PC-3 (cell line): ENCODE measurements around the gene STIM1.

Experiments used
- CTCF ChIP-seq: fragments of 300-600 bp; sonication (generic); conservative IDR thresholded peaks from 2 replicates; pipeline ENCODE4 v1.5.1; 2017; ENCODE audit warnings: antibody characterized with exemption, low read depth, mild to moderate bottlenecking, low read length
- EZH2 ChIP-seq: fragments of 300-600 bp; sonication (generic); IDR thresholded peaks from one replicate; pipeline ENCODE4 v1.6.1; 2017; ENCODE audit warnings: antibody characterized with exemption, mild to moderate bottlenecking, low read length; ENCODE audit not compliant: unreplicated experiment
- EZH2phosphoT487 ChIP-seq: fragments of 300-600 bp; sonication (generic); IDR thresholded peaks from 2 replicates; pipeline ENCODE4 v1.6.1; 2018; ENCODE audit warnings: mild to moderate bottlenecking, antibody characterized with exemption, low read length, borderline replicate concordance

DNA sequence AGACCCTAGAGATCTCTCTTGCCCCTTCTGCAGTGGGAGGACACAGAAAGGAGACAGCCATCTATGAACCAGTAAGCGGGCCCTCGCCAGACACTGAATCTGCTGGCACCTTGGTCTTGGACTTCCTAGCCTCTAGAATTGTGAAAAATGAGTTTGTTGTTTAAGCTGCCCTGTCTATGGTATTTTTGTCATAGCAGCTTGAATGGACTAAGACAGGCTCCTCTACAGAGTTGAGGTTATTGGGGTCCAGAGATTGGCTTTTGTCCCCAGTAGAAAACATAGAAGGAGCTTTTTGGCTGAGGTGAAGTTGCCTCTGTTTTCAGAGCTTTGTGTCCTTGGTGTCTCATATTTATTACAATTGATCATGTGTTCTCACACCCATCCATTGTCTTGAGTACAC is 77.2 kb downstream of the STIM1 start:
- TF ChIP-seq CTCF = no peak
- no peak for TF ChIP-seq EZH2
- TF ChIP-seq EZH2phosphoT487 = no peak
